ENCODE measurements around the gene FHIT.

GRCh38 chr3:61074783-61075182 lies 176.5 kb downstream of the FHIT start:
- TF ChIP-seq CTCF (IDR thresholded peaks at IDR 0.05) (no peak), POLR2AphosphoS5 (IDR thresholded peaks at IDR 0.05) (no peak), POLR2A (IDR thresholded peaks at IDR 0.05; ENCODE audit: low read depth) (no peak)

All from esophagus muscularis mucosa (tissue), 3 donors.